Measurements from ENCODE around the gene WDHD1. TPM values are rescaled to one million over a fixed set of nuclear protein-coding genes. Genes with fewer than 3 reads are reported as not detected.
A peak's percentile ranks its signal among the peaks of the same experiment; 100 is the strongest.
"Not testable (repeated sequence)": the region's sequence is repeated elsewhere in the genome, so short reads cannot be mapped to it uniquely, and the experiment has no call there.

The WDHD1 gene
- total RNA-seq, 1 donor from 2014 or later = 10.0 TPM

DNA sequence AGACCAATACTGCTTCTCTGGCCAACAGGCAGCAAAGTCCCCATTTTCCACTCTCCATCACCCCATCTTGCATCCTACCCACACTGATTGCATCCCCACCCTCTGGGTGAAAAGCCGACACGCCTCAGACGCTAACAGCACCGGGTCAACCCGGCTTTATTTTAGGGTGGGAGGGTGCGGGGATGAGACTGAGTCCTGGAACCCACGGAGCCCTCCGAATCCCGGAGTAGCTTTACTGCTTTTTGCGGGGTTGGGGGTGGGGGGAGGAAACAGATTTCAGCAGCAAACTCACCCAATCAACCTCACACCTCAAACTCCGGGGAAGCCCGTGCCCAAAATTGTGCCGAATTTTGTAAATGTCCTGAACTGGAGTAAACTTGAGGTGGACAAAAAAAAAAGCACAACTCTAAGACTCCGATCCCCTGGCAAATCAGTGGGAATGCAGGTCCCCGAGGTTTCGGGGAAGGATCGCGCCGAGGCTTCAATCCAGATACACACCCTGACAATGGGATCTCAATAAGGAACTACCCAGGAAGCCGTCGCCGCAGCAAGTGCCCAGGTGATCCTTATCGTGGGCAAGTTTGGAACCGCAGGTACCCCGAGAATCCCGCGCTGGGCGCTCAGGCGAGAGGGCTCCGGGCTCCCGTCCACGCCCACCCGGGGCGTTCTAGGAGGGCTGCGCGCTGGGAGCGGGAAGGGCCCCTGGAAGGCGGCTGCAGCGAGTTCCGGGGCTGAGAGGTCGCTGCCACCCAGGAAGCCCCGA, 125.3 kb downstream of the WDHD1 start:
- DNase-seq (ENCODE audit: low read depth) (no peak), FAIRE-seq (no peak)
- peak overlapping the region; percentile 61 for H3K4me3 ChIP-seq (ENCODE audit: low read depth, low read length)

DNA sequence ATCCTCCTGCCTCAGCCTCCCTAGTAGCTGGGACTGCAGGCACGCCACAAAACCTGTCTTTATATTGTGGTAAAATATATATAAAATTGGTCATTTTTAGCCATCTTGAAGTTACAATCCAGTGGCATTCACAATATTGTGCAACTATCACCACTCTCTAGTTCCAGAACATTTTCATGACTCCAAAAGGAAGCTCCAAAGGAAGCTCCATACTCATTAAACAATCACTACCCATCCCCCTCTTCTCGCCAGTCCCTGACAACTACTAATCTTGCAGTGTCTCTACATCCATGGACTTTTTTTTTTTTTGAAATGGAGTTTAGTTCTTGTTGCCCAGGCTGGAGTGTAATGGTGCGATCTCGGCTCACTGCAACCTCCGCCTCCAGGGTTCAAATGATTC, 127.3 kb downstream of the WDHD1 start:
- no peaks in the 10 kb centered on the region for H3K36me3 ChIP-seq (ENCODE audit: control insufficient read depth, insufficient read depth, low read length)
- TF ChIP-seq CTCF (IDR thresholded peaks at IDR 0.05; ENCODE audit: insufficient read depth, low read length, severe bottlenecking) = no peak
- H3K4me3 ChIP-seq (ENCODE audit: low read depth, low read length) = no peak overlapping the region
- FAIRE-seq (no peak), DNase-seq (ENCODE audit: low read depth) (no peak)
- no peaks in the 10 kb centered on the region for H3K27me3 ChIP-seq (ENCODE audit: control insufficient read depth, insufficient read depth, low read length)

More for the DNA sequence above, 125.3 kb downstream of the WDHD1 start:
- no peaks in the 10 kb centered on the region for H3K36me3 ChIP-seq (ENCODE audit: control insufficient read depth, insufficient read depth, low read length)
- TF ChIP-seq CTCF (IDR thresholded peaks at IDR 0.05; ENCODE audit: insufficient read depth, low read length, severe bottlenecking) = no peak
- no peaks in the 10 kb centered on the region for H3K27me3 ChIP-seq (ENCODE audit: control insufficient read depth, insufficient read depth, low read length)

DNA sequence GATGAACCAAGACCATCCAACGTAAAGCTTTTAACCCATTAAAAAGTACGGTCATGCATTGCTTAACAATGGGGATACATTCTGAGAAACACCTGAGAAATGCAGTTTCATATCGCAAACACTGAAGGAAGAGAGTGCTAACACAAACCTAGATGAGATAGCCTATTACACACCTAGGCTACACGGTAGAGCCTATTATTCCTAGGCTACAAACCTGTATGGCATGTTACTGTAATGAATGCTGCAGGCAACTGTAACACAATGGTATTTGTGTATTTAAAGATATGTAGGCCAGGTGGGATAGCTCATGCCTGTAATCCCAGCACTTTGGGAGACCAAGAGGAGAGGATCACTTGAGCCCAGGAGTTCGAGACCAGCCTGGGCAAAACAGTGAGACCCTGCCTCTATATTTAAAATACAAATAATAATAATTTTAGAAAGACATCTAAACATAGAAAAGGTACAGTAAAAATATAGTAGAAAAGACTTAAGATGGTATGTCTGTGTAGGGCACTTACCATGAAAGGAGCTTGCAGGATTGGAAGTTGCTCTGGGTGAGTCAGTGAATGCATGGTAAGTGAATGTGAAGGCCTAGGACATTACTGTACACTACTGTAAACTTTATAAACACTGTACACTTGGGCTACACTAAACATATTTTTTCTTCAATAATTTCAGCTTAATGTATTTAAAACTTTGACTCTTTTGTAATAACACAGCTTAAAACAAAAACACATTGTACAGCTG, 128.9 kb downstream of the WDHD1 start:
- not testable (repeated sequence) for FAIRE-seq; H3K36me3 ChIP-seq (ENCODE audit: control insufficient read depth, insufficient read depth, low read length); H3K4me3 ChIP-seq (ENCODE audit: low read depth, low read length); H3K27me3 ChIP-seq (ENCODE audit: control insufficient read depth, insufficient read depth, low read length); DNase-seq (ENCODE audit: low read depth)

DNA sequence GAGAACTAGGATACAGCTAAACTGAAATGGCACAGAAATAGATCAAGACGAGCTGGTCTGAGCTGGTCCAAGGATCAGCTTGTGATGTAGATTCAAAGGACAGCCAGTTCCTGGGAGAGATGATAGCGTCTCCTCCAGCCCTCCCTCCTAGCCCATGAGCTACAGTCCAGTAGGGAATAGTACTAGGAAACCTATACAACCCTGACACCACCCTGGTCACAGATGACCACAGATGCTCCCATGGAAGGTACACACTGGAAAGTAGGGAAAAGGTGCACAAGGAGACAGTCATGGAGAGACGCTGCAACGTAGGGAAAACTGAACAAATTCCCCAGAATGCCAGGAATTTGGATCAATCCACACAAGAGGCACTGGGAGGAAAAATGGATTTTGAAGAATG, 131.2 kb downstream of the WDHD1 start:
- TF ChIP-seq CTCF (IDR thresholded peaks at IDR 0.05; ENCODE audit: insufficient read depth, low read length, severe bottlenecking) = no peak
- no peak for DNase-seq (ENCODE audit: low read depth)
- H3K36me3 ChIP-seq (ENCODE audit: control insufficient read depth, insufficient read depth, low read length) = no peaks in the 10 kb centered on the region
- FAIRE-seq = no peak
- no peaks in the 10 kb centered on the region for H3K27me3 ChIP-seq (ENCODE audit: control insufficient read depth, insufficient read depth, low read length)
- H3K4me3 ChIP-seq (ENCODE audit: low read depth, low read length) = no peak overlapping the region

- H3K4me3 ChIP-seq (ENCODE audit: low read depth, low read length) = no peak overlapping the region
- no peaks in the 10 kb centered on the region for H3K36me3 ChIP-seq (ENCODE audit: control insufficient read depth, insufficient read depth, low read length)
- TF ChIP-seq CTCF (IDR thresholded peaks at IDR 0.05; ENCODE audit: insufficient read depth, low read length, severe bottlenecking) = no peak
- H3K27me3 ChIP-seq (ENCODE audit: control insufficient read depth, insufficient read depth, low read length) = no peaks in the 10 kb centered on the region
- DNase-seq (ENCODE audit: low read depth) = peak; percentile 50
- no peak for FAIRE-seq
Measured at GRCh38 chr14:54894995-54895394, 131.9 kb downstream of the WDHD1 start.

- no peak for FAIRE-seq
- H3K27me3 ChIP-seq (ENCODE audit: control insufficient read depth, insufficient read depth, low read length) = no peaks in the 10 kb centered on the region
- H3K36me3 ChIP-seq (ENCODE audit: control insufficient read depth, insufficient read depth, low read length) = no peaks in the 10 kb centered on the region
- no peak overlapping the region for H3K4me3 ChIP-seq (ENCODE audit: low read depth, low read length)
- peak; percentile 85 for DNase-seq (ENCODE audit: low read depth)
- peak; percentile 60 for TF ChIP-seq CTCF (IDR thresholded peaks at IDR 0.05; ENCODE audit: insufficient read depth, low read length, severe bottlenecking)
Measured at GRCh38 chr14:54893151-54893760, 133.6 kb downstream of the WDHD1 start.

All from bronchial epithelial cell (primary cell).